Mesothelial cell of epicardium (in vitro differentiated cells): ENCODE results near the gene NPW. TPM values are rescaled to one million over a fixed set of nuclear protein-coding genes. Genes with fewer than 3 reads are reported as not detected.
A peak's percentile ranks its signal among the peaks of the same experiment; 100 is the strongest.

Experiments
- DNase-seq, 2 experiments: peaks; one replicate each; pipeline ENCODE4 v3.0.0; 2021; ENCODE audit warnings: low spot score in 2 of 2; ENCODE audit not compliant: unreplicated experiment in 2 of 2
- H3K27ac Mint-ChIP-seq: 2 replicates; pipeline ENCODE4 v1.8.0; 2021; ENCODE audit warnings: mixed read lengths
- H3K27me3 Mint-ChIP-seq: 2 replicates; pipeline ENCODE4 v1.8.0; 2021; ENCODE audit warnings: low read depth, mixed read lengths
- H3K36me3 Mint-ChIP-seq: 2 replicates; pipeline ENCODE4 v1.8.0; 2021; ENCODE audit warnings: mixed read lengths
- H3K4me1 Mint-ChIP-seq: 2 replicates; pipeline ENCODE4 v1.8.0; 2021; ENCODE audit warnings: mixed read lengths
- H3K4me3 Mint-ChIP-seq: 2 replicates; pipeline ENCODE4 v1.8.0; 2021; ENCODE audit warnings: mild to moderate bottlenecking, moderate library complexity, mixed read lengths
- H3K9me3 Mint-ChIP-seq: 2 replicates; pipeline ENCODE4 v1.8.0; 2021; ENCODE audit warnings: mixed read lengths
- total RNA-seq: library from RNA; stranded (reverse); gene quantifications from 3 replicates; pipeline ENCODE4 v1.2.1, GENCODE V29; 2021
- TF ChIP-seq, protein P1 (sequence below): fragments of 200-600 bp; sonication (generic); IDR thresholded peaks from one replicate; pipeline ENCODE4 v1.5.0; 2021; ENCODE audit warnings: antibody characterized with exemption; ENCODE audit not compliant: unreplicated experiment

The NPW gene
- 14.0 to 16.1 TPM (median 15.4 TPM) in 3 replicates for total RNA-seq

DNA sequence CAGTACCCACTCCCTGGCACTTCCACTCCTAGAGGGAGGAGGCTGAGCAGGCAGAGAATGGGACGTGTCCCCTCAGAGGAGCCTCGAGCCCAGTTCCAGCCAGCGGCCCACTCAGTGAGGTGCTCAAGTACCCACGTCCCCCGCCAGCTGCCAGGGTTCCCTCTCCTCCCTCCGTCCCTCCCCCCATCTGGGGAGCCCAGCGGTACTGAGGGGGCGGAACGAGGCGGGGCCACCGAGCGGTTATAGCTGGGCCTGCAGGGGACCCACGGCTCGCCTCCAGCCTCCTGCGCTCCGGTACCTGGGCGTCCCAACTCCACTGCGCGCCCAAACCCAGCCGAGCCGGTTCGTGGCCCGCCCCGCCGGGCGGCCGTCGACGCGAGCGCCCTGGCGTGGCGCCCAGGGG lies at the start of gene NPW:
TSS of gene NPW (plus strand) at position 268 of the 403 bp plus-strand sequence.
- no peak within 1 kb of the TSS for H3K27ac Mint-ChIP-seq
- H3K9me3 Mint-ChIP-seq = no peaks in the 10 kb centered on the region
- H3K27me3 Mint-ChIP-seq = peaks cover 47% of the 10 kb centered on the region
- H3K4me3 Mint-ChIP-seq = peak within 1 kb of the TSS; percentile 65
- TF ChIP-seq, protein P1, sequence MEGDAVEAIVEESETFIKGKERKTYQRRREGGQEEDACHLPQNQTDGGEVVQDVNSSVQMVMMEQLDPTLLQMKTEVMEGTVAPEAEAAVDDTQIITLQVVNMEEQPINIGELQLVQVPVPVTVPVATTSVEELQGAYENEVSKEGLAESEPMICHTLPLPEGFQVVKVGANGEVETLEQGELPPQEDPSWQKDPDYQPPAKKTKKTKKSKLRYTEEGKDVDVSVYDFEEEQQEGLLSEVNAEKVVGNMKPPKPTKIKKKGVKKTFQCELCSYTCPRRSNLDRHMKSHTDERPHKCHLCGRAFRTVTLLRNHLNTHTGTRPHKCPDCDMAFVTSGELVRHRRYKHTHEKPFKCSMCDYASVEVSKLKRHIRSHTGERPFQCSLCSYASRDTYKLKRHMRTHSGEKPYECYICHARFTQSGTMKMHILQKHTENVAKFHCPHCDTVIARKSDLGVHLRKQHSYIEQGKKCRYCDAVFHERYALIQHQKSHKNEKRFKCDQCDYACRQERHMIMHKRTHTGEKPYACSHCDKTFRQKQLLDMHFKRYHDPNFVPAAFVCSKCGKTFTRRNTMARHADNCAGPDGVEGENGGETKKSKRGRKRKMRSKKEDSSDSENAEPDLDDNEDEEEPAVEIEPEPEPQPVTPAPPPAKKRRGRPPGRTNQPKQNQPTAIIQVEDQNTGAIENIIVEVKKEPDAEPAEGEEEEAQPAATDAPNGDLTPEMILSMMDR = no peak
- no peak for DNase-seq
- H3K4me1 Mint-ChIP-seq = peaks cover 19% of the 10 kb centered on the region
- no peaks in the 10 kb centered on the region for H3K36me3 Mint-ChIP-seq

DNA sequence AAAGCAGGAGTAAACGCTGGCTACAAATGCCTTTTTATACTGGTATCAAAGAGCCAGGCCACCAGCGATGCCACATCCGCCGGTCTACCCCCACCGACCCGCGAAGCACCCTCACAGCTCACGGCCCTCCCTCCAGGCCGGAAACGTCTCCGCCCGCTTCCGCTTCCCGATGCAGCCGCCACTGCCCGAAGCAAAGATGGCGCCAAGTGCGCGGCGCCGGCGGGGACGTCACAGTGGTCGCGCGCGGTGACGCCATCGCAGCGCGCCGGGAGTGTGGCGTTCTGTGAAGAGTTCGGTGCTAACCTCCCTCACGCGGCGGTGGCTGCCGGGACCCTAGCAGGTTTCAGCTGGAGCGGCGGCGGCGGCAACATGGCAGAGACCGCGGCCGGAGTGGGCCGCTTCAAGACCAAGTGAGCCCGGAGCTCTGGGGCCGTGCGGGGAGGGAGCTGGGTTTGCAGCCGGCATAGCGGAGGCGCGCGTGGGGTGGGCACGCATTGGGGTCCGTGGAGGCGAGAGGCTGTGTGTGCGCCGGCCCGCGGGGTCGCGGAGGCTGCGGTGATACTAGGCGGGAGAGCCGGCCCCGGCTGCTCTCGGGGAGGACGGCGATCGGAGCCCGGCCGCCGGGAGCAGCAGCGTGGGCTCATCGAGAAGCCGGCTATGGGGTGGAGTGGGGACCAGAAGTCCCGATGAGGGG lies 47.6 kb upstream of the NPW start, which contains the start of gene TBL3:
TSS of gene TBL3 (plus strand) at position 258 of the 694 bp plus-strand sequence. CDS start at position 370, 112 bp downstream.
- Mint-ChIP-seq H3K27ac (peak within 1 kb of the TSS; percentile 97), H3K9me3 (no peaks in the 10 kb centered on the region), H3K4me1 (peaks cover 22% of the 10 kb centered on the region), H3K27me3 (no peaks in the 10 kb centered on the region), H3K4me3 (peak within 1 kb of the TSS; percentile 93), H3K36me3 (peaks cover 6% of the 10 kb centered on the region)
- DNase-seq = peak; percentile 86 to 97
- TF ChIP-seq, protein P1 = no peak

DNA sequence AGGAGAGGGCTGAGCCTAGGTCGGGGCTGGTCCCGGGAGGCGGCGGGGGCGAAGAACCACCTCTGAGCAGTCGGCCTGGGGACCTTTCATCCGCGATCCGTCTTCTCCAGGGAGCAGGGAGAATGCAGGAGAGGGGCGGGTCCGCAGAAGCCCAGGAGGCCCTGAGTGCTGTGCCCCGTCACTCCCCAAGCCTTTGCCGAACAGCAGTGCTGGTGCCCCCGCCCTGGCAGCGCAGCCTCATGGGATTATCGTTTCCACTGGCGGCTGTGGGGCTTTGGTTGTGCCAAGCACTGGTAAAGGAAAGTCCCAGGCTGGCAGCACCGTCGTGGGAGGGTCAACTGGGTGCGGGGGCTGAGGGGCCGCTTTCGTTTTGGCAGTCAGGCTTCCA lies 47.1 kb upstream of the NPW start:
- Mint-ChIP-seq H3K9me3 (no peaks in the 10 kb centered on the region), H3K27ac (peak overlapping the region; percentile 97), H3K36me3 (peaks cover 7% of the 10 kb centered on the region), H3K27me3 (peaks cover 1% of the 10 kb centered on the region), H3K4me3 (peak overlapping the region; percentile 93), H3K4me1 (peaks cover 22% of the 10 kb centered on the region)
- TF ChIP-seq, protein P1 = no peak
- no peak for DNase-seq

DNA sequence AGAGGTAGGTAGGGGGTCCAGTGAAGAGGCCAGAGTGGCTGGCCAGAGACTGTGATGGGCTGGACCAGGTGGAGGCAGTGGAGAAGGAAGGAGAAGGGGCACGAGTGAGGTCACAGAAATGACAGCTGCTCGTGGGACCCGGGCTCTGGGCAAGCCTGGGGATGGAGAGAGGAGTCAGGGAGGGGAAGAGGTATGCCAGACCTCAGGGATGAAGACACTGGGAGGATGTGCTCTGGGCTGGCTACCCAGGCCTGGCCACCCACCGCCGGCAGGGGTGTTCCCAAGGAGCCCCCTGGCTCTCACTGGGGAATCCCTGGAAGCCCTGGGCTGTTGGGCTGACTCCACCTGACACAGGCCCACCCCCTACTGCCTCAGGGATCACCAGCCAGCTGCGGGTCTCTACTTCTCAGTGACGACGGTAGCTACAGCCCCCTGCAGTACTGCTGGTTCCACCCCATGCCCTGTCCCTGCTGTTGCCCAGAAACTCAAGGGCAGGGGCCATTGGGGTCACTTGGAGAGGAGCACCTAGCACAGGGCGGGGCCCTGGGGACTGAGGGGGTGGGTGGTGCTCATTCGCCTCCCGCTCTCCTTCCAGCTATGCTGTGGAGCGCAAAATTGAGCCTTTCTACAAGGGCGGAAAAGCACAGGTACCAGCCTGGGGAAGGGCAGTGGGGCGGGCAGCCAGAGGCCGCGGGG lies 46.0 kb upstream of the NPW start:
- Mint-ChIP-seq H3K4me1 (peaks cover 22% of the 10 kb centered on the region), H3K9me3 (no peaks in the 10 kb centered on the region), H3K36me3 (peaks cover 9% of the 10 kb centered on the region), H3K4me3 (peak overlapping the region; percentile 45), H3K27me3 (peaks cover 6% of the 10 kb centered on the region), H3K27ac (no peak overlapping the region)
- TF ChIP-seq, protein P1 = no peak
- no peak for DNase-seq

DNA sequence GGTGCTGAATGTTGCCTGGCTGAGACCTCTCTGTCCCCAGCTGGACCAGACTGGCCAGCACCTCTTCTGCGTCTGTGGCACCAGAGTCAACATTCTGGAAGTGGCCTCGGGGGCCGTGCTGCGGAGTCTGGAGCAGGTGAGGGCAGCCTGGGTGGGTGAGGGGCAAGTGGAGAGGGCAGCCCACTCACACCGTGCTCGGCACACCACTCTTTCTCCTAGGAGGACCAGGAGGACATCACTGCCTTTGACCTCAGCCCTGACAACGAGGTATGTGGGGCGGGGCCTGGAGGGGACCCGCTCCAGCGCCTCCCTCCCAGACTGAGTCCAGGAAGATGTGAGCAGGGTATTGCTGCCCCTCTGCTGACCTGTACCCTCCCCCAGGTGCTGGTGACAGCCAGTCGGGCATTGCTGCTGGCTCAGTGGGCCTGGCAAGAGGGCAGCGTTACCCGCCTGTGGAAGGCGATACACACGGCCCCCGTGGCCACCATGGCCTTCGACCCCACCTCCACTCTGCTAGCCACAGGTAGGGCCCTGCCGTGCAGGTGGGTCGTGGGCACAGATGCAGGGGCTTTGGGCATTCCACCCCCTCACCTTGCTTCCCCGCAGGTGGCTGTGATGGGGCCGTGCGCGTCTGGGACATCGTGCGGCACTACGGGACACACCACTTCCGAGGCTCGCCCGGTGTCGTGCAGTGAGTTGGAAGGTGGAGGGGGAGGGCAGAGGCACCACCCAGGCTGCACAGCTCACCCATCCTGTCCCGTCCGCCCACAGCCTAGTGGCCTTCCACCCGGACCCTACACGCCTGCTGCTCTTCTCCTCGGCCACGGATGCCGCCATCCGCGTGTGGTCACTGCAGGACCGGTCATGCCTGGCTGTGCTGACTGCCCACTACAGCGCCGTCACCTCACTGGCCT lies 45.2 kb upstream of the NPW start:
- TF ChIP-seq, protein P1 = no peak
- Mint-ChIP-seq H3K4me1 (peaks cover 22% of the 10 kb centered on the region), H3K4me3 (peak overlapping the region; percentile 38), H3K27ac (no peak overlapping the region), H3K36me3 (peaks cover 9% of the 10 kb centered on the region), H3K9me3 (no peaks in the 10 kb centered on the region), H3K27me3 (peaks cover 11% of the 10 kb centered on the region)
- DNase-seq = no peak
